Measurements from ENCODE around the gene TRPV5. TPM values are rescaled to one million over a fixed set of nuclear protein-coding genes. Genes with fewer than 3 reads are reported as not detected.
"Not testable (repeated sequence)": the region's sequence is repeated elsewhere in the genome, so short reads cannot be mapped to it uniquely, and the experiment has no call there.

TRPV5 gene
- total RNA-seq (not detected), total RNA-seq (0 to 0.23 (median 0) reads per million in 29 experiments)
- total RNA-seq (2013): not detected

DNA sequence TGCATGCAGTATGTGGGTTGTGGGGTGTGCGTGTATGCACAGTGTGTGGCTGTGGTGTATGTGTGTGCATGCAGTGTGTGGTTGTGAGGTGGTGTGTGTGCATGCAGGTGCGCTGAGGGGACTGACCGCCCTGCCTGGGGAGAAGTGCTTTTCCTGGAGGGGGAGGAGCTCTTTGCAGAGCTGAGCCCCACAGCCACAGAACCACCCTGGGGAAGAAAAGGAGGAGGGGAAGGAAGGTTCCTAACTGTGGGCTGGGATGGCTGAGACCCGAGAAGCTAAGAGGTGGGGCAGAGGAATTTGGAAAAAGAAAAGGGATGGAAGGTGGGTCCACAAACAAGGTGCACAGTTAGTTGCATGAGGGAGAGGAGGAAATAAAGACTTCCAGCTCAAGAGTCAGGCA lies at the start of gene TRPV5:
TRPV5 (minus strand) TSS at position 123 of the 400 bp plus-strand sequence. CDS start 287 bp downstream, outside the sequence.
- Mint-ChIP-seq H3K36me3 (no peaks in the 10 kb centered on the region), H3K27me3 (peaks cover 0 to 13% of the 10 kb centered on the region in 2 donors), H3K4me3 (no peak within 1 kb of the TSS), H3K27ac (no peak within 1 kb of the TSS), H3K9me3 (no peaks in the 10 kb centered on the region), H3K4me1 (no peaks in the 10 kb centered on the region)
- Histone ChIP-seq H3K36me3 (ENCODE audit: control insufficient read depth in 2 of 2, extremely low read depth in 1 of 2, insufficient read depth in 1 of 2, low read length in 1 of 2) (no peaks in the 10 kb centered on the region), H3K4me3 (ENCODE audit: control insufficient read depth in 1 of 2, extremely low read depth in 1 of 2, low read length in 1 of 2) (no peak within 1 kb of the TSS), H3K4me1 (ENCODE audit: control insufficient read depth in 1 of 2, extremely low read depth in 1 of 2, insufficient read depth in 2 of 2, low read length in 2 of 2) (no peaks in the 10 kb centered on the region), H3K9me3 (no peaks in the 10 kb centered on the region), H3K27me3 (replicated peaks in 1 of 2; ENCODE audit: control insufficient read depth in 2 of 2, extremely low read depth in 1 of 2, insufficient read depth in 2 of 2, low read length in 1 of 2) (peaks cover 0 to 11% of the 10 kb centered on the region in 2 experiments), H3K27ac (ENCODE audit: low read length) (no peak within 1 kb of the TSS)
- ATAC-seq (replicated peaks in 1 of 4): no peak
- CTCF ChIA-PET: no interaction called here
- no peak for DNase-seq
- 53% methylated on average over 3 of the region's 4 CpGs for WGBS (ENCODE audit: insufficient coverage)
- POLR2A ChIA-PET: no interaction called here

DNA sequence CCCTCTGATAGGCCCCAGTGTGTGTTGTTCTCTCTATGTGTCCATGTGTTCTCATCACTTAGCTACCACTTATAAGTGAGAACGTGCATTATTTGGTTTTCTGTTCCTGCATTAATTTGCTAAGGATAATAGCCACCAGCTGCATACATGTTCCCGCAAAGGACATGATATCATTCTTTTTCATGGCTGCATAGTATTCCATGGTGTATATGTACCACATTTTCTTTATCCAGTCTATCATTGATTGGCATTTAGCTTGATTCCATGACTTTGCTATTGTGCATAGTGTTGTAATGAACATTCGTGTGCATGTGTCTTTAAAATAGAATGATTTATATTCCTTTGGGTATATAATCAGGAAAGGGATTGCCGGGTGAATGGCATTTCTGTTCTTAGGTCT lies 44.9 kb upstream of the TRPV5 start:
- H3K27ac ChIP-seq (ENCODE audit: low read length); H3K9me3 ChIP-seq; H3K36me3 Mint-ChIP-seq; CTCF ChIA-PET; H3K4me3 Mint-ChIP-seq; H3K27ac Mint-ChIP-seq; H3K27me3 ChIP-seq (replicated peaks in 1 of 2; ENCODE audit: control insufficient read depth in 2 of 2, extremely low read depth in 1 of 2, insufficient read depth in 2 of 2, low read length in 1 of 2); H3K36me3 ChIP-seq (ENCODE audit: control insufficient read depth in 2 of 2, extremely low read depth in 1 of 2, insufficient read depth in 1 of 2, low read length in 1 of 2); POLR2A ChIA-PET; ATAC-seq (replicated peaks in 1 of 4); H3K4me1 Mint-ChIP-seq; H3K4me1 ChIP-seq (ENCODE audit: control insufficient read depth in 1 of 2, extremely low read depth in 1 of 2, insufficient read depth in 2 of 2, low read length in 2 of 2); DNase-seq; H3K4me3 ChIP-seq (ENCODE audit: control insufficient read depth in 1 of 2, extremely low read depth in 1 of 2, low read length in 1 of 2): not testable (repeated sequence)
- WGBS (ENCODE audit: insufficient coverage): no CpG with 5 or more reads among the region's 4 CpGs
- peaks cover 6 to 13% of the 10 kb centered on the region in 2 donors for H3K27me3 Mint-ChIP-seq
- peaks cover 6 to 20% (median 9%) of the 10 kb centered on the region in 3 donors for H3K9me3 Mint-ChIP-seq

DNA sequence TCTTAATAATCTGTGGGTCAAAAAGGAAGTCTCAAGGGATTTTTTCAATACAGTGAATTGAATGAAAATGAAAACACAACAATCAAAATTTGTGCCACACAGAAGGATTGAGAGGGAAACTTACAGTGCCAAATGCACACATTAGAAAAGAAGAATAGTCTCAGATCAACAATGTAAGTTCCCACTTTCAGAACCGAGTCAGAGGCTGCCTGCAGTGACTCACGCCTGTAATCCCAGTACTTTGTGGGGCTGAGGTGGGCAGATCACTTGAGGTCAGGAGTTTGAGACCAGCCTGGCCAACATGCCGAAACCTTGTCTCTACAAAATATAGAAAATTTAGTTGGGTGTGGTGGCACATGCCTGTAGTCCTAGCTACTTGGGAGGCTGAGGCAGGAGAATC lies 41.1 kb upstream of the TRPV5 start:
- CTCF ChIA-PET: no interaction called here
- no peak overlapping the region for H3K4me3 ChIP-seq (ENCODE audit: control insufficient read depth in 1 of 2, extremely low read depth in 1 of 2, low read length in 1 of 2)
- Mint-ChIP-seq H3K4me1 (no peaks in the 10 kb centered on the region), H3K36me3 (no peaks in the 10 kb centered on the region), H3K9me3 (peaks cover 0 to 14% (median 4%) of the 10 kb centered on the region in 3 donors), H3K4me3 (no peak overlapping the region), H3K27ac (no peak overlapping the region), H3K27me3 (peaks cover 20 to 21% of the 10 kb centered on the region in 2 donors)
- H3K4me1 ChIP-seq (ENCODE audit: control insufficient read depth in 1 of 2, extremely low read depth in 1 of 2, insufficient read depth in 2 of 2, low read length in 2 of 2): no peaks in the 10 kb centered on the region
- POLR2A ChIA-PET: no interaction called here
- ATAC-seq (replicated peaks in 1 of 4) (no peak), DNase-seq (no peak)
- H3K9me3 ChIP-seq: no peaks in the 10 kb centered on the region
- H3K27me3 ChIP-seq (replicated peaks in 1 of 2; ENCODE audit: control insufficient read depth in 2 of 2, extremely low read depth in 1 of 2, insufficient read depth in 2 of 2, low read length in 1 of 2): peaks cover 0 to 6% of the 10 kb centered on the region in 2 experiments
- no peaks in the 10 kb centered on the region for H3K36me3 ChIP-seq (ENCODE audit: control insufficient read depth in 2 of 2, extremely low read depth in 1 of 2, insufficient read depth in 1 of 2, low read length in 1 of 2)
- WGBS (ENCODE audit: insufficient coverage): 40% methylated on average over 2 of the region's 3 CpGs
- H3K27ac ChIP-seq (ENCODE audit: low read length): no peak overlapping the region

DNA sequence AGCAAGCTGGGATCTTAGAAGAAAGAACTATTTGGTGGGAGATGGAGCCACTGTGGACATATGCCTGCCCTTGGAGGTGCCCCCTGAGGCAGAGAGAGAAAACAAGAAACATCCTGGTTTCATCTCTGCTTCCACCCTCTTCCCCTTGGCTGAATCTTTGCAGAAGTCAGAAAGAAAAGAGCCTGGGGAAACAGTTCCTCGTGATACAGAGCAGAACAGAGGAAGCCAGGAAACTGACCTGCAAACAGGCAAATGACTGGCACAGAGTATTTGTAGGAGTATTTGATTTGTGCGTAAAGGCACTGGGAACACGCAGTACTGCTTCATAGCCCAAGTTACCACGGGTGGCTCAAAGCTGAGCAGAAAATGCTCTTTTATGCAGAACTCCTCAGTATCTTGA lies 35.6 kb upstream of the TRPV5 start:
- Mint-ChIP-seq H3K9me3 (no peaks in the 10 kb centered on the region), H3K4me3 (no peak overlapping the region), H3K4me1 (no peaks in the 10 kb centered on the region), H3K27me3 (peaks cover 45 to 55% of the 10 kb centered on the region in 2 donors), H3K27ac (no peak overlapping the region), H3K36me3 (no peaks in the 10 kb centered on the region)
- H3K4me3 ChIP-seq (ENCODE audit: control insufficient read depth in 1 of 2, extremely low read depth in 1 of 2, low read length in 1 of 2): no peak overlapping the region
- H3K4me1 ChIP-seq (ENCODE audit: control insufficient read depth in 1 of 2, extremely low read depth in 1 of 2, insufficient read depth in 2 of 2, low read length in 2 of 2): no peaks in the 10 kb centered on the region
- H3K9me3 ChIP-seq: no peaks in the 10 kb centered on the region
- ChIA-PET POLR2A (no interaction called here), CTCF (no interaction called here)
- H3K36me3 ChIP-seq (ENCODE audit: control insufficient read depth in 2 of 2, extremely low read depth in 1 of 2, insufficient read depth in 1 of 2, low read length in 1 of 2): no peaks in the 10 kb centered on the region
- WGBS (ENCODE audit: insufficient coverage): 27% methylated on average over 2 of the region's 4 CpGs
- no peak overlapping the region for H3K27ac ChIP-seq (ENCODE audit: low read length)
- DNase-seq (no peak), ATAC-seq (replicated peaks in 1 of 4) (no peak)
- peaks cover 0 to 17% of the 10 kb centered on the region in 2 experiments for H3K27me3 ChIP-seq (replicated peaks in 1 of 2; ENCODE audit: control insufficient read depth in 2 of 2, extremely low read depth in 1 of 2, insufficient read depth in 2 of 2, low read length in 1 of 2)

DNA sequence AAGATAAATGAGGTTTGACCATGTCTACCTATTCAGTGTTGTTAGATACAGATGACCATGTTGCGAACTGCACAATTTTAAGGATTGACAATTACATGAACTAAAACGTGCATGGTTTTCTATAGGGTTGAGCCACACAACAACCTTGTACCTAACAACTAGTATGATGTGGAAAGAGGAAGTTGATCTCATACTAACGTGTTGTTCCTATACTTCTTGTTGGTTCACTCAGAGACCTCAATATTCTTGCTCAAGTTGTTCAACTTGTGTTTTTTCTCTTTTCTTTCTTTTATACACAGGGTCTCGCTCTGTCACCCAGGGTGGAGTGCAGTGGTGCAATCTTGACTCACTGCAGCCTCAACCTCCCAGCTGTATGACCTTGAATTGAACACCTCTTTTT lies 34.7 kb upstream of the TRPV5 start:
- H3K27ac Mint-ChIP-seq: no peak overlapping the region
- no peak overlapping the region for H3K27ac ChIP-seq (ENCODE audit: low read length)
- CTCF ChIA-PET: no interaction called here
- H3K36me3 ChIP-seq (ENCODE audit: control insufficient read depth in 2 of 2, extremely low read depth in 1 of 2, insufficient read depth in 1 of 2, low read length in 1 of 2): no peaks in the 10 kb centered on the region
- no peaks in the 10 kb centered on the region for H3K9me3 Mint-ChIP-seq
- no peak for ATAC-seq (replicated peaks in 1 of 4)
- no peaks in the 10 kb centered on the region for H3K4me1 ChIP-seq (ENCODE audit: control insufficient read depth in 1 of 2, extremely low read depth in 1 of 2, insufficient read depth in 2 of 2, low read length in 2 of 2)
- H3K9me3 ChIP-seq: no peaks in the 10 kb centered on the region
- H3K4me1 Mint-ChIP-seq: no peaks in the 10 kb centered on the region
- POLR2A ChIA-PET: no interaction called here
- H3K4me3 ChIP-seq (ENCODE audit: control insufficient read depth in 1 of 2, extremely low read depth in 1 of 2, low read length in 1 of 2): no peak overlapping the region
- no peaks in the 10 kb centered on the region for H3K36me3 Mint-ChIP-seq
- peaks cover 50 to 61% of the 10 kb centered on the region in 2 donors for H3K27me3 Mint-ChIP-seq
- H3K4me3 Mint-ChIP-seq: no peak overlapping the region
- no CpG with 5 or more reads among the region's 4 CpGs for WGBS (ENCODE audit: insufficient coverage)
- no peak for DNase-seq
- H3K27me3 ChIP-seq (replicated peaks in 1 of 2; ENCODE audit: control insufficient read depth in 2 of 2, extremely low read depth in 1 of 2, insufficient read depth in 2 of 2, low read length in 1 of 2): peaks cover 0 to 22% of the 10 kb centered on the region in 2 experiments

DNA sequence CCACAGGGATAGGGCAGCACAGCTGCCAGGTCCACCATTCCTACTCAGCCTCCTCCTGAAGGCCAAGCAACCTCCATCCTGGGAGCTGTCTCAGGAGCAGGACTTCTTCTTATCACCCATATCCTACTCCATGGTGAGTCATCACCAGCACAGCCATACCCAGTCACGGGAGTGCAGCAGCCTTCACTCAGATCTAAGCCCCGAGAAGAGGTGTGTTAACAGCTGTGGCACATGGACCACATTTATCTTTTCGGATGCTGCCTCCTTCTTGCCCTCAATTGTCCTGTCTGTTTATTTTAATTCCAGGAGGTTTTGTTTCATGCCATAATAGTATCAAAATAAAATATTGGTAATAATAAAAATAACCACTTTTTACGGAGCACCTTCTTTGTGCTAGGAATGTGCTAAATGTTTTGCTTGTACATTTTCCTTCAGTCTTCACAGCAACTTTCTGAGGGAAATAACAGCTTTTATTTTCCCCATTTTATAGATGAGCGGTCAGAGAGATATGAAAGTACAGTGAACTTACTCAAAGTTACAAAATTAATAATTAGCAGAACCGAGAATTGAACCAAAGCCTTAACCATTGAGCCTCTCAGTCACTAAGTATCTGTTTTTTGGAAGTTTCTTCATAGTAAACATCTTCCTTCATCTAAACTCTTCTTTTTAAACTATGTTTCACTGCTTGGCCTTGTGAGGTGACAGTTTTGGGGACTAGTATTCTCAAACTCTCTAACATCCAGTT lies 31.1 kb upstream of the TRPV5 start:
- DNase-seq (no peak), ATAC-seq (replicated peaks in 1 of 4) (no peak)
- Histone ChIP-seq H3K4me1 (ENCODE audit: control insufficient read depth in 1 of 2, extremely low read depth in 1 of 2, insufficient read depth in 2 of 2, low read length in 2 of 2) (no peaks in the 10 kb centered on the region), H3K4me3 (ENCODE audit: control insufficient read depth in 1 of 2, extremely low read depth in 1 of 2, low read length in 1 of 2) (no peak overlapping the region), H3K27me3 (replicated peaks in 1 of 2; ENCODE audit: control insufficient read depth in 2 of 2, extremely low read depth in 1 of 2, insufficient read depth in 2 of 2, low read length in 1 of 2) (peaks cover 0 to 29% of the 10 kb centered on the region in 2 experiments), H3K27ac (ENCODE audit: low read length) (no peak overlapping the region), H3K36me3 (ENCODE audit: control insufficient read depth in 2 of 2, extremely low read depth in 1 of 2, insufficient read depth in 1 of 2, low read length in 1 of 2) (no peaks in the 10 kb centered on the region), H3K9me3 (no peaks in the 10 kb centered on the region)
- H3K27me3 Mint-ChIP-seq: peaks cover 42 to 58% of the 10 kb centered on the region in 2 donors
- no peak overlapping the region for H3K4me3 Mint-ChIP-seq
- H3K9me3 Mint-ChIP-seq: no peaks in the 10 kb centered on the region
- ChIA-PET POLR2A (no interaction called here), CTCF (no interaction called here)
- 86% methylated on average over 2 of the region's 6 CpGs for WGBS (ENCODE audit: insufficient coverage)
- H3K27ac Mint-ChIP-seq: no peak overlapping the region
- no peaks in the 10 kb centered on the region for H3K36me3 Mint-ChIP-seq
- H3K4me1 Mint-ChIP-seq: no peaks in the 10 kb centered on the region

Data from T-cell (primary cell).